ENCODE data around the gene KSR1.
"Not testable (repeated sequence)": the region's sequence is repeated elsewhere in the genome, so short reads cannot be mapped to it uniquely, and the experiment has no call there.

Gene KSR1

GRCh38 chr17:27496437-27496943 lies 40.2 kb downstream of the KSR1 start:
- no peak for DNase-seq

- no peak for DNase-seq
These were observed 40.7 kb downstream of the KSR1 start for GRCh38 chr17:27496971-27497370.

DNA sequence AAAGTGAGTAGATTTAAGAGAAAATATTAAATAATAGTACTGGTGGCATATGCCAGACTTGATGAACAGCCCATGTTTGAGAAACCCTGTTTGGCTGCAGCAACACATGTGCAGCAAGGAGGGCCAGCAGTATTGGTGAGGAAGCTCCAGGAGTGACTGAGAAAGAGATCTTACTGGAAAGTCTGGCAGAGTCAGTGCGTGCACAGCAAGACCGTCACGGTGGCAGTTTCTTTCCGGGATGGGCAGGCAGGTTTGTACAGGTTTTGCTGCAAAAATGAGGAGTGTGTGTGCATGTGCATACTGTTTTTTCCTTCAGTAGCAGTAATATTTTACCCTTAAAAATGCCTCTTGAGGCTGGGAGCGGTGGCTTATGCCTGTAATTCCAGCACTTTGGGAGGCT lies 41.4 kb downstream of the KSR1 start:
- no peak for DNase-seq

DNA sequence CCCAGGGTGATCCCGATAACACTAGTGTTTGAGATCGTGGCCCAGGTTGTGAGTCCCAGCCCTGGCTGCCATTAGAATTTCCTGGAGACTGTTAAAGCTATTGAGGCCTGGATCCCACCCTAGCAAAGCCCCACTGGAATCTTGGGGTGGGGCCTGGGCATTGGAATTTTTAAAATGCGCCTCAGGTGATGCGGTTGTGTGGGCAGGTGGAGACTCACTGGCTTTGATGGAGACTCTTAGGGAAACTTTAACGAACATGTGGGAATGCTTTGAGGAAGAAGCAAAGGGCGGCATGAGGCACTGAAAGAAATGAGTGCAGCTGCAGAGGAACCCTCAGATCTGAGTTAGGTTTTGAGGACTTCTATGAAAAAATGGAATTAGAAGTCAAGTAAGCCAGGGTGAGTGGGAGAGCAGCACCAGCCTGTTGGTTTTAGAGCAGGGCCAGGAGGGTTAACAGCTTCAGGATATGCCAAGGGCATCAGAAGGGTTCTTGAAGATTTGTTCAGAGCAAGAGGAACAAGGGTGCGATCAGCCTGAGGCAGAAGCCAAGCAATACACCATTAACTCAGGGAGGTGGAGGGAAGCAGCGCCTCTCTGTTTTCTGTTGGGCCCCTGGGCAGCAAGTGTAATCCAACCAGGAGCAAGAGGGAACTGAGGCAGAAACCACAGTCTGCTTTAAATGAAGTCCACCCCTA lies 42.5 kb downstream of the KSR1 start:
- no peak for DNase-seq

DNA sequence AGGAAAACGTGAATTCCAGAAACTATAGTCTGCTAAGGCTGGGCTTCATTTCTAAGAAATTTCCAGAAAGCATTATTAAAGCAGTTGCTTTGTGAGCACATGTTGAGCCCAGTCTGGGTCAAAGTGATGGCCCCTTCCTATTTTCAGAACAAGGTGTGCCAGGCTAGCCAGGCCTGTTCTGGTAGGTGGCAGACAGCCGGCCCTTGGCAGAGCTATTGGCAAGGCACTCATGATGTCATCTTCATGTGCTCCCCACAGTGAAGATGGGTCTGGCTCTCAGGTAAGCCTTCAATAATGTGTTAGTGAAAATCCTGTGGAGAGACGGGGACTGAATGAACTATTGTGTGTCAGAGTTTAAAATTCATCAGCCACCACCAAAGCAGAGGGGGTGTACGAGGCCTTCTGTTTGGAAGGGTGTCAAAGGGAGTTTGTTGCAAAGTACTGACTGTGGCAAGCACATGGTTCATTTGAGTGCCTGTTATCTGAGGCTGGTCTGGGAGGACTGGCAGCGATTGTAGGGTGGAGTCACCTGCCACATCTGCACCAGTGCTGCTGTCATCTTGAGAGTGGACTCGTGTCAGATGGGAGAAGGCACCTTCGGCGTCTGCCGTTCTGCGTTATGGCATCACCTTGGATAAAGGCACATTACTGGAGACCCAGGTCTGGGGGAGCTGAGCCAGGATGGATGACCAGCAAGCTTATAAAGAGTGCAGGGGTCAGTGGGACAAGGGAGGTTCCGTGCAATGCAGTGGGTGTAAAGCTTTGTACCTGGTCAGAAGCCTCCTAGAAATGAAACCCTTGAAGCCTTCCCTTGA lies 43.4 kb downstream of the KSR1 start:
- no peak for DNase-seq

GRCh38 chr17:27501338-27501737 lies 45.1 kb downstream of the KSR1 start:
- not testable (repeated sequence) for DNase-seq

- no peak for DNase-seq
These were observed 46.5 kb downstream of the KSR1 start for GRCh38 chr17:27502526-27503324.

DNA sequence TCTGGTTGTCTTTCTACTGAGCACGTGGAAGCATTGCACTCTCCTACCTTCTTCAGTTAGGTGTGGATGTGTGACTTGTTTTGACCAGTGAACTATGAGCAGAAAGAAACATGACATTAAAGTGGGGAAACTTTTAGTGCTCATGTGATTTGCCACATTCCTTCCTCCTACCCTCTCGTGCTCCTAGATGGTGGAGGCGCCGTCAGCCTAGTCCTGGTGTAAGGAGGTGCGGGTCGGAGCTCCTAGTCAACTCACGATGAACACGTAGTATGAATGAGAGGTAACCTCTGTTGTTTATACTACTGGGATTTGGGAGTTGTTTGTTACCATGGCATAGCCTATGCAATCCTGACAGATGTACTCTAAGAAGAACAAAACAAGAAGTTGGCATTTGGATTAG lies 47.4 kb downstream of the KSR1 start:
- no peak for DNase-seq

- no peak for DNase-seq
These were observed 48.1 kb downstream of the KSR1 start for GRCh38 chr17:27504188-27504995.

- DNase-seq: no peak
These were observed 50.3 kb downstream of the KSR1 start for GRCh38 chr17:27506348-27507218.

- no peak for DNase-seq
These were observed 55.1 kb downstream of the KSR1 start for GRCh38 chr17:27511168-27511883.

DNA sequence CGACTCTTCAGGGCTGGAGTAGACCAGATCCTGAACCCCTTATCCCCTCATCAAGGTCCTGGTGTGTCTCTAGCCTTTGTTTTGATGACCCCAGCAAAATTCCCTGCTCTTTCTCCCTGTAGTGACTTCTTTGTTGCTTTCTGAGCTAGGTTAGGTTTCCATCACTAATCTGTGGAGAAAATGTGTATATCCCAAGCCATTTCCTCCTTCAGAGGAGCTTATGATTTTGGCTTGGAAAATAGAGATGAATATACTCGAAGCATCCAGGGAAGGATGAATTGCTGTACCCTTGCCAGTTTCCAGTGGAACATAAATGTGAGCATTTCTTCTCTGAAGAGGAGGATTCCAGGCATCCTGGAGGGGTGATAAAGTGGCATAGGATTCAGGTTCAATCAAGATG lies 55.8 kb downstream of the KSR1 start:
- no peak for DNase-seq

DNA sequence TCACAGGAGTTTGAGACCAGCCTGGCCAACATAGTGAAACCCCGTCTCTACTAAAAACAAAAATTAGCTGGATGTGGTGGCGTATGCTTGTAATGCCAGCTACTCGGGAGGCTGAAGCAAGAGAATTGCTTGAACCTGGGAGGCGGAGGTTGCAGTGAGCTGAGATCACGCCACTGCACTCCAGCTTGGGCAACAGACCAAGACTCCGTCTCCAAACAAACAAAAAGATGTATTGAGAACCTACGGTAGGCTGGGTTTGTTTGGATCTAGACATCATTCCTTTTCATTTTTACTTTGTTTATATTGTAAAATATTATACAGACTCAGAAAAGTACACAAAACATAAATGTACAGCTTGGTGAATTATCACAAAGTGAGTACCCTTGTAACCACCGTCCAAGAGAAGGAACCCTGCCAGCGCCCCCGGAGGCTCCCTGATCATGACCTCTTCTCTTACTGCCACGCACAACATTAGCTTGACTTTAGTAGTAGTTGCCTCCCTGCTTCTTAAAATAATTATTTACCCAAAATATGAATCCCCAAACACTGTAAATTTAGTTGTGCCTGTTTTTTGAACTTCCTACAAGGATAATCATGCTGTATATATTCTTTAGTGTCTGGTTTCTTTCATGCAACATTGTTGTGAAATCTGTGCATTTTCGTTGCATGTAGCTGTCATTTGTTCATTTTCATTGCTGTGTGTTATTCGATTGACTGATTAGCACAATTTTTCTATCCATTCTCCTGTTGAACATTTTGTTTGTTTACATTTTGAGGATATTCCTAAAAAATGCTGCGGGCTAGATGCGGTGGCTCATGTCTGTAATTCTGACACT lies 56.5 kb downstream of the KSR1 start:
- DNase-seq: no peak

DNA sequence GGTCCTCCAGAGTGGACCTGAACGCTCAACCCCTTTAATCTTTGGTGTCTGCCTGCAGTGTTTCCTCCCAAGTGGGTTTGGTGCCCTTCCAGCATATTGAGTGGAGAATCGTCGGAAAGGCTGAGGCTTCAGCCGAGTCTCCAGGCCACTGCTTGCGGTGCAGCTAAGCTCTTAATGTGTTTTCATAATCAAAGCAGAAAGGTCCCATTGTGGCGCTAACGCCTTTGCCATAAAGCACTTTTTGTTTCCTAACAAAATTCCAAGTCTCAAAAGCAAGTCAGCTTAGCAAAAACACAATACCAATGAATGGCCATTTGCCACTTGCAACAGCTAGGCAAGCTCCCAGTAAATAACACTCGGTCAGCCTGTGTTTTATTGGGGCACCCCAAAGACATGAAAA lies 57.6 kb downstream of the KSR1 start:
- no peak for DNase-seq

DNA sequence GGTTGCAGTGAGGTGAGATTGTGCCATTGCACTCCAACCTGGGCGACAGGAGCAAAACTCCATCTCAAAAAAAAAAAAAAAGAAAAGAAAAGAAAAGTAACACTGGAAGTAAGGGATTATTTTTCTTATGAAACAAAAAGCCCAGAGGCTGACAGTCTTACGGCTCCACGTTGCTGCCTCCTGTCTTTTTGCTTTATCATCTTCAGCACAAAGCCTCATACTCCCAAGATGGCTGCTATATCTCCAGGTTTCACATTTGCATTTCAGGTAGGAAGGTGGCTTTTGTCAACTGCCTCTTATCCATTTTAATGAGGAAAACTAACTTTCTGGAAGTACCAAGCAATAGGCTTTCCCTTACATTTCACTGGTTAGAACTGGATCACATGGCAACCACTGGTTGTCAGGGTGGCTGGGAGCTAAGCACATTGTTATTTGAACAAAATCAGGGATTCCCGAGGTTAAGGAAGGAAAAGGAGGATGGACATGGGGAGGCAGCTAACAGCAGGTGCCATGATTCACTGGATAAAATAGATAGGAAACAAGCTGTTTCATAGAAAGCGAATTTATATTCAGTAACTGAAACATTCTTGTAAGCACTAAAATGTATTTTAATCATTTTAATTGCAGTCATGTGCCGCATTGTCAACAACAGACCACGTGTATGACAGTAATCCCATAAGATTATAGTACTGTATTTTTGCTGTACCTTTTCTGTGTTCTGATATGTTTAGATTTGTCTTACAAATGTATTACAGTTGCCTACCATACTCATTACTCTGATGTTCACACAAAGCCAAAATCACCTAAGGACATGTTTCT lies 58.6 kb downstream of the KSR1 start:
- no peak for DNase-seq

- DNase-seq: no peak
These were observed 61.8 kb downstream of the KSR1 start for GRCh38 chr17:27518048-27518447.

GRCh38 chr17:27518545-27519521 lies 62.6 kb downstream of the KSR1 start:
- no peak for DNase-seq

GRCh38 chr17:27519550-27519949 lies 63.3 kb downstream of the KSR1 start:
- no peak for DNase-seq
